Mucosa of gallbladder (tissue), 1 donor: ENCODE data around the gene FBLIM1. TPM values are rescaled to one million over a fixed set of nuclear protein-coding genes. Genes with fewer than 3 reads are reported as not detected.

Source experiments
- DNase-seq: peaks from one replicate; pipeline ENCODE4 v3.0.0-alpha.2; 2020; ENCODE audit warnings: low spot score
- total RNA-seq: library from RNA; stranded (reverse); gene quantifications from one replicate; pipeline ENCODE4 v1.2.1, GENCODE V29; 2021
- donor health status: DM: no; HTN: no; CAD: no.

FBLIM1 gene
- total RNA-seq, 1 donor from 2014 or later = 534 TPM

DNA sequence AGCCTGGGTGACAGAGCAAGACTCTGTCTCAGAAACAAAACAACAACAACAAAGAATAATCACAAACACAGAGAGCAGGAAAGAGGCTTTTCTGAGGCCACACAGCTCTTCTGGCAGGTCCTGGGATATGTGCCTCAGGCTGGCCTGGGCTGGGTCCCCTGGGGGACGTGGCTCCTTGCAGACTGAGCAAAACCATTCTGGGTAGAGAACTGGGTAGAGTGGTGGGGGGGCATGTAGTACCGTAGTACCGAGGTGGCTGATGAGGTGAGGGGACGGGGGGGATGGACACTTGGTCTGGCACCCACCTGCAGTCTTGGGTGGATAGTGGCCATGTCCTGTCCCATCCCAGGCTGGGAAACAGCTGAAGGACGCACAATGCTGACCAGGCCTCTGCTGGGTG lies 10.3 kb upstream of the FBLIM1 start:
- no peak for DNase-seq

DNA sequence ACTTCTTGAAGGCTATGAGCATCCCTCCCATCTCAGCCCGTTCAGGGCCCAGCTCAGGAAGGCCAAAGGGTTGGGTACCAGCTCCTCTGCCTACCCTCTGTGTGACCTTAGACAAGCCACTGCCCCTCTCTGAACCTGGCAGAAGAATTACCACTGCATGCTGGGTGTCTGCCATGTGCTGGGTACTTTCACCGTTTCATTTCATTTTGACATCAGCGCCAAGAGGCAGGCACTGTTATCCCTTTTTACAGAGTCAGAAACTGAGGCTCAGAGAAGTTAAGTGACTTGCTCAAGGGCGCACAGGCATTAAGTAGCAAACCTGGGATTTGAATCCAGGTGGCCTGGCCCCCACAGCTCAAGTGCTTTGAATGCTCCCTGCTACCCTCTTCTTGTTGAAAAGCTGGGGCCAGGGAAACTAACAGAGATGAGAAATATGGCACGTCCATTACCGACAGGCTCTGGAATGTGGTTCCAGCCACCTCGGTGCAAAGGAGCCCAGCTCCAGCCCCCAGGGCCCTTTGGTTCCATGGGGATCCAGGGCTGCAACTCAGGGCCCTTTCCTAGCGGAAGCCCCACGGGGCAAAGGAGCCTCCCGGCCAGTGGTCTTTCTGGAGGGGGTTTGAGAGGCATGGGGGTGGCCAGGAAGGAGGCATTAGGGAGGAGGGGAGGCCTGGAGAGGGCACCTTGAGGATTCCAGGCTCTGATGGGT lies 9.8 kb upstream of the FBLIM1 start:
- no peak for DNase-seq

DNA sequence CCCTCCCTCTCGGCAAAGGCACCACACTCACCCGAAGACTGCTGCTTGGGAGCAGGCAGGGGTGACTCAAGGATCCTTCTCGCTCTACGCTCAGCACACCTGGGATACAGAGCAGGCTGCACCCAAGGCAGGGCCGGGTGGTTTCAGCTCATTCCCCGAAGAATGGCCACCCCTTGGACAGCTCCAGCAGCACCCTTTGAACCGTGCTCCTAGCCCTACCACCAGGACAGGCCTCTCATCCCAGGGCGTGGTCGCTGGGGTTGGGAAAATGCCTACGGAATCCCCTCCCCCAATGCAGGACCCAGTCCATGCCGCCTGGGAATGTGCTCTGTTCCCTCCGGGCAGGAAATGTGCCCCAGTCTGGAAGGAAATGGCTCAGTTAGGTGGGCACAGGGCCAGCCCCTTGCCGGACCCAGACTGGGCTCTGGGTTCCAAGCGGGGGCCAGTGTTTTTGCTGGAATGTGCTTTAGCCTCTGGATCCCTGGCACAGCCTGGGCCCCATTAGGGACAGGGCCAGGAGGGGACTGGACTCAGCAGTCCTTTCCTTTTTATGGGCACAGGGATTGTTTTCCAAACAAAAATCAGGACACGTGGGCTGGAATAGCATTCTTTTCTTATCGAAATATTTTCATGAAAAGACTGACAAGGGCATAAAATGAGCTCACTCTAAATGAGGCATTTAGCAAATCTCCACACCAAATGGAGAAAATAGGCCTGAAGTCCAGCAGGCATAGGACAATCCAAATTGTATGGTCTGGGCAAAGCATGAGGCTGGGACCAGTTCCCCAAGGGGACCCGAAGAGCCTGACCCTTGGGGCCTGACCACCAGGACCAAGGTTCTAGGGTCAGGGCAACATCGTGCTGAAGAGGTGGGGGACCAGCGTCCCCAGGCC lies 8.9 kb upstream of the FBLIM1 start:
- no peak for DNase-seq

DNA sequence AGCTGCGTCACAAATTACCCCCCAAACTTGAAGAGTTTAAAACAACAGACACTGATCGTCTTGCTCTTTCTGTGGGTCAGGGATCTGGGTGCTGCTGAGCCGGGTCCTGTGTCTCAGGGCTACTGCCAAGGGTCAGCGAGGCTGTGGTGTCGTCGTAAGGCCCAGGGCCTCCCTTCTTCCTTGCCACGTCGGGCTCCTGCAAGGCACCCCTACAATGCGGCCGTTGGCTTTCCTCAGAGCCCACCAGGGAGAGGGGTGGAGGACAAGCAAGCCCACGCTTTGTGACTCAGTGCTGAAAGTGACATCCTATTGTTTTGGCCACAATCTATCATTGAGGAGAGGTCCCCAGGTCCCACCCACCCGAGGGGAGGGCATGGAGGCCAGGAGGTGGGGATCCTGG lies 7.7 kb upstream of the FBLIM1 start:
- no peak for DNase-seq

DNA sequence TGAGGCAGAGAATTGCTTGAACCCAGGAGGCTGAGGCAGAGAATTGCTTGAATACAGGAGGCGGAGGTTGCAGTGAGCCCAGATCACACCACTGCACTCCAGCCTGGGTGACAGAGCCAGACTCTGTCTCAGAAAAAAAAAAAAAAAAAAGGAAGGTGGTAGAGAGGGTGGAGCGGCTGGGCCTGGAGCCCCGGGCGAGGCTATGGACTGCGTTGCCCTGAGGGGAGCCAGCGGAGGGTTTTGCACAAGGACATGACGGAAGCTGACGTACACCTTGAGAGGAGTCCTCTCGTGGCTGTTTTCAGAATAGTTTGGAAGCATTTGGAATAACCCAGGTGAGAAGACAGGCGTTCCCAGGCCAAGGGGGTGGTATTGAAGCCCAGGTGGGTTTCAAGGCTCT lies 6.9 kb upstream of the FBLIM1 start:
- no peak for DNase-seq

DNA sequence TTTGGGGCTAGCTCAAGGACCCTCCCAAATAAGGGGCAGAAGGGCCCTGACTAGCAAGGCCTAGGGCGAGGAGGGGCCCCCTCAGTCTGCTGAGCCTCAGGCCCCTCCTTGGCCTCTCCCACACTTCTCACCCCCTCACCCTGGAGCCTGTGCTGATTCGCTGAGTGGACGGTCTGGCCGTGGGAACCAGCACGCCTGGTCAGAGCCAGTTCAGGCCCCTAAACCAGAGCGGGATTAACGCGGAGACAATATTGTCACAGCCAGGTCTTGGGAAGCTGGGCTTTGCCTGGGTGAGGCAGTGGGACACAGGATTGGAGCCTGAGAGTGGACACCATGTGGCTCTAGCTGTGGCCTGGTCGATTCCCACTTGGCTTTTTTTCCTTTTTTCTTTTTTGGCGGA lies 4.8 kb upstream of the FBLIM1 start:
- no peak for DNase-seq

DNA sequence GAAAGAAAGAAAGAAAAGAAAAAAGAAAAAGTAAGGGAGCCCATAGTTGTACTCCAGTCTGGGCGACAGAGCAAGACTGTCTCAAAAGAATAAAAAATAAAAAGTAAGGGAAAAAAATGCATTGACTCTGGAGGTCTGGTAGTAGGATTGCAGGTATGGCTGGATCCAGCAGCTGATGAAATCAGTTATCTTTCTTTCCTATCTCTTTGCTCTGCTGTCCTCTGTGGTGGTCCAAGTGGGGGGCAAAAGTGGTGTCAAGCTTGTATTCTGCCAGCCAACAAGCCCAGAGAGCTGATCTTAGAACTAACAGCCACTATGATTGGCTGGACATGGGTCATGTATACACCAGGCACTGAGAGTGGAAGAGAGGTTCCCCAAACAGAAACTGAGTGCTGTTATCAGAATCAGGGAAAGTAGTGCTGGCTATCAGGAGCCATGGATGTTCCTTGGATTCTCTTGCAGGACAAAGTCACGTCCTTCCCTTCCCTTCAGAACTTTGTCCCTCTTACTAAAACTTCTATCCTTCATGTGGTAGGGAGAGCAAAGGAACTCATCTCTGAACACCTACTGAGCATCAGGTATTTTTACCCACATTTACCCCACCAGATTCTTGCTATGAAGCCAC lies 3.5 kb upstream of the FBLIM1 start:
- DNase-seq = no peak

DNA sequence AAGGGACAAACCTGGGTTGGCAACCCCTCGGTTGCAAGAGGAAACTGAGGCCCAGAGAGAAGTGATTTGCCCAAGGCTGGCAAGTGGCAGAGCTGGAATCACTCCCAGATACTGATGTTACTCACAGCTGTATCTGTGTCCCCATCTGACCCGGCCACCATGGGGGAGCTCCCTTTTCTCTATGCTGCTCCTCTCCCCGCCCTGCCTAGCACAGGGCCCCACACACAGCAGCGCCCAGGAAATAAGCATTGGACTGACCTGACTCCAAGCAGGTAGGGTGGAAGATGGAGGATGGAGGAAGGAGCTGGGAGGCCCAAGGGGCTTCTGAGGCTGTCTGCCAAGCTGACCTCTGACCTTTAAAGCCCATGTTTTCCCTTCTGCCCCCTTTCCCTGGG lies 3.0 kb upstream of the FBLIM1 start:
- DNase-seq = no peak

DNA sequence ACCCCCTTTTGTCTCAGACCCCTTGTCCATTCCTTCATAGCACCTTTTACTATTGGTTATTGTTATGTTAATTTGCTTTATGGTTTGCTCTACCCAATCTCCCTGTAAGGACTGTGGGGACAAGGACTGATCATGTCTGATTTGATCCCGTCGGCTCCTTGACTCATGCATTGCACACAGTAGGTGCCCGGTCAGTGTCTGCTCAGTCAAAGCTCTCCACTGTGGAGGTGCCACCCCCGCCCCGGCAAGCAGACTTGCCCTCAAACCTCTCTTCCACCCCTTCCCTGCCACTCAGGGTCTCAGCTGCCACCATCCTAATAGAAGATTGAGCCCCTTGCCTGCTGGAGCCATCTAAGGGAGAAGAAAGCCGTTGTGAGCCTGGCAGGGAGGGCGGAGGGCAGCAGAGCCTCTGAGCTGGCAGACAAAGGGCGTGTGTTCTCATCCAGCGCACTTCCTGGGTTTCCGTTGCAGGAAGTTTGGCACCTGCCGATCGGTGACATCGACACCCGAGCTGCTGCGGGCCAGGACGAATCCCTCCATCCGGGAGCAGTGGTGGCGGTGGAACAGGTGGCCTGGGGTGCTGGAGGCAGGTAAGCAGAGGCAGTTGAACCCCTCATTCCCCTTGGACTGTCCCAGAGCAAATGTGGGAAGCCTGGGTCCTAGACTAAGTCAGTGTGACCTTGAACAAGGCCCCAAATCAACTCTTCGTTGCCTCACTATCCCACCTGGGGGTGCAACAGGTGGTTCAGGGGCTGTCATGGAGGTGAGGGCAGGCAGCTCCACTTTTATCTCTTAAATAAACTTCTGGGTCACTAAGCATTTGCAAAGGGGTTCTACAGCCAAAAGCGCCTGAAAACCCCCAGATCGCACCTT lies 2.2 kb upstream of the FBLIM1 start:
- DNase-seq = peak; percentile 73

DNA sequence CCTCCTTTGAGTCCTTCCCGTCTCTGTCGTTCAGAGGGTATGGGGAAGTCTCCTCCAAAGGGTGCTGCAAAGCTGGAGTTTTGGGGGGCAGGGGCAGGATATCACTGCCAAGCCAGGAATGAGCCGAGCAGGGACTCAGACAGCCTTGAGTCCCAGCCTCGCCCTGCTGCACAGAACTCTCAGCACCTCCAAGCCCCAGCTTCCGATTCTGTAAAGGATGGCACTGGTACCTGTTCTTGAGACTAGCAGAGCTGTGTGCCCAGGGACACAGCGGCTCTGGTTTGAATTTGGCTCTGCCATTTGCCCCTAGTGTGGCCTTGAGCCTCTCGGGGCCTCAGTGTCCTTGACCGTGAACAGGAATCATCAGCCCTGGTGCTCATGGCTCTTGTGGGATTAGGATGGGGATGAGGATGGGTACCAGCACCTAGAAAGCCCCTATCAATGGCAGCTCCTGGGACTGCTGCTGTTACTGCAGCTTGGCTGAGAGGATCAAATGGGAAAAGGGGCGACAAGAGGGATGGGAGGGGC lies 1.5 kb upstream of the FBLIM1 start:
- DNase-seq = no peak

DNA sequence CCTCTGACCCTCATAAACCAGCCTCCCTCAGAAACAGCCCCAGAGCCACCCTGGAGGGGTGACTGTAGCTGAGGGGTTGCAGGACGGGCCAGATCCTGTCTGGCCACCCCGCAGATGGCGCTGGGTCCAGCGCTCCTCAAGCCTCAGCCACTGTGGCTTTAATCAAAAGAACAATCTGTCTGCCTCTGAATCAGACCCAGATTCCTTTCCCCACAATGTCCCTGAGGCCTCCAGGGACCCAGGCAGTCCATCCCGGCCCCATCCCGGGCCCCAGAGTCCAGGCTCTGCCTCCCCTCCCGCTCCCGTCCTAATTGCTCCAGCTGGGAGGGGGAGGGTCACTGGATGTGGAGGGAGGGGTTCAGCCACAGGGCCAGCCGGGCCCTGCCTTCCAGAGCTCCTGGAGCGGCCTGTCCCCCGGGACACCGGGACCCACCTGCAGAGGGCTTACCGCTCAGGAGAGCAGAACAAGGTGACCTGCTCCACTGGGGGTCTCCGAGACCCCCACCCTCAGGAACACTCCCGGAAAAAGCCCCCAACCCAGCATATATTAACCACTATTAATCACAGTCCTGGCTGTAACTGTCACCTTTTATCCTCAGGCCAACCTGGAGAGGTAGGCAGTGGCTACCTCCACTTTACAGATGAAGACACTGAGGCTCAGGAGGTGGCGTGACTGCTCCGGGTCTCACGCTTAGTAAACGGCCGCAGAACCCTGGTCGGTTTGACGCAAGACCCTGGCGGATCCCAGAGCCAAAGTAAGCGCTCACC lies 836 bp upstream of the FBLIM1 start:
- DNase-seq = no peak

DNA sequence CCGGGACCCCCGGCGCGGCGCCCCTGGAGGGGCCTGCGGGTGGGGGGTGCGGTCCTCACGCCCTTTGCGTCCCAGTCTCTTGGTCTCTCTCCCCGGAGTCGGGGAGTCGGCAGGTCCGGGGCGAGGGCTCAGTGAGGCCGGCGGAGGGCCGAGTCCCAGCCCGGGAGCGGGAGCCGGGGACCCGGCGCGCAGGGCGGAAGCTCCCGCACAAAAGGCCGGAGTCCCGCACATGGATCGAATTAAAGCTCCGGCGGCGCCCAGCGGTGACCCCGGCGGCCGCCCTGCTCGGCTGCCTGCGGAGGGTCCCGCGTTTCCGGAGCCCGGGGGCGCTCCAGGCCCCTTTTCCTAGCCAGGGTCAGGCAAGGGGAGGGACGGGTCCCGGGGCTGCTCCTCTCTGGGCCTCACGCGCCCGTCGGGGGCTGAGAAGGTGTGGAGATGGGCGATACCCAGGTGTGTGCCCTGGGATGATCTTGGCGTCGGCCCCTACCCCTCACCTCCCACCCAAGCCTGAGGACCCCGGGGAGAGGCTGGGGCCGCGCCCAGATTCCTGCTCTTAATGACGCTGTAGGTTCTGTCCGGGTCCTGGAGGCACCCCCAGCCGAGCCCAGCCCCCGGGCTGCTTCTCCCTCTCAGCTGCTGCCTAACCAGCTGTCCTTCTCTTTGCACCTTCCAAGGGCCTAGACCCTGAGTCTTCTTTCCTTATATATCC lies 512 bp downstream of the FBLIM1 start:
- DNase-seq = no peak

DNA sequence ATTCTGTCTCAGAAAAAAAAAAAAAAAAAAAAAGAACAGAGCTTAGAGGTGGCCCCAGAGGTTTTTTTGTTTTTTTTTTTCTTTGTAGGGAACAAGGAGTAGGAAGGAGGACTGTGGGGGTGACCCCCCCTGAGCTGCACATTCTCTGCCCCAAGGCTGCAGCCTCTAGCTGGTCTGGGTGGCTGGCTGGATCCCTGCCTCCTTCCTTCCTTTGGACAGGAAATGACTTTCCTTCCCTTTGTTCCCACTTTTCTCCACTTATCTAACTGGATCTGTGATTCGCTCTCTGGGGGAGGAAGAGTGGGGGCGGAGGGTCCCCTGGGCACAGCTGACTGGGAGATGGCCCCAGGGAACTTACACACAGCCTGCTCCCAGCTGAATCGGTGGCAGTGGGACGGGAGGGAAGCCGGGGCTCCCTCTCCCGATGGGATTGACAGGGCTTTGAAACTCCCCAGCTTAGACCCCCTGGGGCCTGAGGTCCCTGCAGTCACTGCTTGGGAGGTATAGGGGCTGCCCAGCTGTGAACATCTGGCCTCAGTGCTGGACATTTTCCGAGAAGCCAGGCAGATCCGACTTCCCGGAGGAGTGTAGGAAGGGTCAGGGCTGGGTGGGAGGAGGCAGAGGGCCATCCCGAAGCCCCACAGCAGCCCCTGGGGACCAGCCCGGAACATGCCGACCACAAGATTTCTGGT lies 2.1 kb downstream of the FBLIM1 start:
- DNase-seq = no peak

DNA sequence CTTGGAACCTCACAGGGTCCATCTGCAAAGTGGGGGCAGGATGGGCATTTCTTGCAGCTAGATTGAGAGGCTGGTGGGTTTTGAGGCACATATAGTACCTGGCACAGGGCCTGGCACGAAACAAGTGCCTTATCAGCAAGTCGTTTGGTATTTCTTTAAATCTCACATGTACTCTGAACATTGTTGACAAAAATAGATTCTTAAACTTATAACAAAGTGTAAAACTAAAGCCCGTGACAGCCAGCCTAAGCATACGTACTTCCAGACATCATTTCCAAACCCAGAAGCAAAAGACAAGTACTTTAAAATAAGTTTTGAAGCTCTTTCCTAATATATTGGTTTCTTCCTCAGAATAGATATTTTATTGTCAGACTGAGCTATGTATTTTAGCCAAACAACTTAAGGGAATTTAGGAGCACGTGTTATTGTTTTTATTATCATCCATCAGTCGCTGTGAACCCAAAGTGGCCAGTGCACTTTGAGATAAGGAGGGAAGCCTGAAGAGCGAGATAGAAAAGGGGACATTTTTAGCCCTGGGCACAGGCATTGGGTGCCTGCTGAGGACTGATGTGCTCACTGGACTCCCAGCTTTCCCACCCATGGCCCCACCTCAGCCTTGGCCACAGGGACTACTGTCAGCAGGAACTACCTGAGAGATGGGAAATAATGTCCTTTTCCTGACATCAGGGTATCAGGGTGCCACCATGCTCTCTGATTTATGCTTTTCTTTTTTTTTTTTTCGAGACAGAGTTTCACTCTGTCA lies 3.0 kb downstream of the FBLIM1 start:
- DNase-seq = no peak

DNA sequence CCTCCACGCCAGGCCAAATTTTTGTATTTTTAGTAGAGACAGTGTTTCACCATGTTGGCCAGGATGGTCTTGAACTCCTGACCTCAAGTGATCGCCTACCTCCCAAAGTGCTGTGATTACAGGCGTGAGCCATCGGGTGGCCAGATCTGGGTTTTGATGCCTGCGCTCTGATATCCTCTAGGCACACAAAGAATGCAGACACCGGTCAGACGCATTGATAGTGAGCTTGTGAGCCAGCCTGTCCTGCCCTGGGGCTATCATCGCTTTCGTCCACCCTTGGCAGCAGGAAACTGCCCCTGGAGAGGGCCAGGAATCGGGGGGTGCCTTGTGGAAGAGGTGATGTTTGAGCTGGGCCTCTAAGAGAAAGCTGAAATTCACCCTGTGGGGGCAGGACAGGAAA lies 4.0 kb downstream of the FBLIM1 start:
- no peak for DNase-seq

DNA sequence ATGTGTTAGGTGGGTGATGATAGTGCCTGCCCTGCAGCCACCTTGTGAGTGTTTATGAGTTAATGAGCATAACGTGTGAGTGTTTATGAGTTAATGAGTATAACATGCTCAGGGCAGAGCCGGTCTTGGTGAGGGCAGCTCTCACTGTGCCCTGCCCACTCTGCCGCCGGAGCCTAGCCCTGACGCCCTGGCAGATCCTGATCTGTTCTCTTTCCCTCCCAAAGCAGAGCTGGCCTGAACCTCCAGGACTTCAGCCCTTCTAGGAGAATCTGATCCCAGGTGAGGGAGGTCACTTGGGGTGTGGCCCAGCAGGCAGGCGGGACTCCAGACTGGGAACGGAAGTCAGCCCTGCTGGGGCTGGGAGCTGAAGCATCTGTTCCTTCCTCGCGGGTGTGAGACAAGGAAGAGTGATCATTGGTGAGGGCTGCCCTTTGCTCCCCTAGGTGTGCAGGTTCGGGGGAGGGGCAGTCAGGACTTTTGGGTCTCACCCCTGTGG lies 5.7 kb downstream of the FBLIM1 start:
- DNase-seq = peak; percentile 77

DNA sequence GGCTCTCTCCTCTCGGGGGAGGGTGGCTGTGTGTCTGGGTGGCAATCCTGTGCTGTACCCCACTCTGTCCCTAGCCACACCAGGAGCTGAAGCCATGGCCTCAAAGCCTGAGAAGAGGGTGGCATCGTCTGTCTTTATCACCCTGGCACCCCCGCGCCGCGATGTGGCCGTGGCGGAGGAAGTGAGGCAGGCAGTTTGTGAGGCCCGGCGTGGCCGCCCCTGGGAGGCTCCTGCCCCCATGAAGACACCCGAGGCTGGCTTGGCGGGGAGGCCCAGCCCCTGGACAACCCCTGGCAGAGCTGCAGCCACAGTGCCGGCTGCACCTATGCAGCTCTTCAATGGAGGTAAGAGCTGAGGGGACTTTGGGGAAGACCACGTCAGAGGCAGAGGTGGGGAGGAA lies 6.3 kb downstream of the FBLIM1 start:
- no peak for DNase-seq

DNA sequence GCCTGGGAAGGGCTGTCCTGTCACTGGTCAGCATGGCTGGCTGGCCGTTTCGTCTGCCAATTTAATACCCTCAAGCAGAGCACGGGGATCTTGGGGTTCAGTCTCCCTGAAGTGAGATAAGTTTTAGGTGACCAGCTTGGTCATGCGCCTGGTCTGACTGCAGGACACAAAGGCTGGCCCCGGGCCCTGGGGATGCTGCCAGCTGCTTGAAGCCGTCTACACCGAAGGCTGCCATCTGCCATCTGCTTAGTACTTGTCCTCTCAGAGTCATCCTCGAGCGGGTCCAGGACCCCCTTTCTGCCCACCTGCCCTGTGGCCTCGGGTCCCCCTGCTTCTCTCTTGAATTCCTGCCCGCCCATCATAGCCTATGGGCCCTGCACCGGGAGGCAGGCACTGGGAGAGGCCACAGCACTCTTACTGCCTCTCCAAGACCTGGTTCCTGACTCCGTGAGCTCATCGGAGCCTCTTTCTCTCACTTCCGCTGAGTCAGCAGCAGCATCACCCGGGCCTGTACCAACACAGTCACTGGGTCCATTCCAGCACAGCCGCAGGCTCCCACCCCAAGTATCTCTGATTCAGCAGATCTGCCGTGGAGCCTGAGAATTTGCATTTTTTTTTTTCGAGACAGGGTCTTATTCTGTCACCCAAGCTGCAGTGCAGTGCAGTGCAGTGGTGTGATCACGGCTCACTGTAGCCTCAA lies 7.0 kb downstream of the FBLIM1 start:
- no peak for DNase-seq
